CD4-positive, CD25-positive, alpha-beta regulatory T cell (primary cell): ENCODE data around the gene ZNF414. TPM values are rescaled to one million over a fixed set of nuclear protein-coding genes. Genes with fewer than 3 reads are reported as not detected.

Experiments used
- ATAC-seq, 2 donors: fragments of 150-1000 bp; cut with Tn5 transposase; one replicate each; pipeline ENCODE4 v1.10.0; 2021; ENCODE audit warnings: low read depth in 2 of 2, moderate number of reproducible peaks in 2 of 2, moderate library complexity in 1 of 2
- DNase-seq, 3 donors: peaks; one replicate each; pipeline versions ENCODE4 v3.0.0 to v3.0.0-alpha.2; 2012 to 2022; ENCODE audit warnings: mixed read lengths in 1 of 3
- H3K27ac ChIP-seq: one replicate; pipeline ENCODE4 v1.7.0; 2013; ENCODE audit warnings: mild to moderate bottlenecking, low read length; ENCODE audit not compliant: insufficient read depth, poor library complexity, severe bottlenecking
- H3K27me3 ChIP-seq: one replicate; pipeline ENCODE4 v1.7.0; 2013; ENCODE audit warnings: low read length; ENCODE audit not compliant: control insufficient read depth, insufficient read depth
- H3K36me3 ChIP-seq: one replicate; pipeline ENCODE4 v1.7.0; 2013; ENCODE audit warnings: mild to moderate bottlenecking, low read length, moderate library complexity; ENCODE audit not compliant: control insufficient read depth, insufficient read depth
- H3K4me1 ChIP-seq: 2 replicates; pipeline ENCODE4 v1.7.0; 2013; ENCODE audit warnings: mild to moderate bottlenecking, low read length; ENCODE audit not compliant: insufficient read depth, control insufficient read depth, poor library complexity, severe bottlenecking
- H3K4me3 ChIP-seq: one replicate; pipeline ENCODE4 v1.7.0; 2013; ENCODE audit warnings: low read depth, mild to moderate bottlenecking, low read length, moderate library complexity
- H3K9me3 ChIP-seq, 2 experiments: 1 replicate in 1 of 2; 2 replicates in 1 of 2; pipeline ENCODE4 v1.7.0; 2013; ENCODE audit warnings: low read length in 2 of 2, mild to moderate bottlenecking in 1 of 2, moderate library complexity in 1 of 2; ENCODE audit not compliant: control insufficient read depth in 2 of 2
- H3K27ac Mint-ChIP-seq, 3 donors: one replicate each; pipeline ENCODE4 v1.8.0; 2020 to 2022; ENCODE audit warnings: mild to moderate bottlenecking in 3 of 3, mixed read lengths in 3 of 3, moderate library complexity in 2 of 3
- H3K27me3 Mint-ChIP-seq: one replicate; pipeline ENCODE4 v1.8.0; 2022; ENCODE audit warnings: mild to moderate bottlenecking, mixed read lengths
- H3K36me3 Mint-ChIP-seq: one replicate; pipeline ENCODE4 v1.8.0; 2020; ENCODE audit warnings: mixed read lengths
- H3K4me1 Mint-ChIP-seq, 4 donors: one replicate each; pipeline ENCODE4 v1.8.0; 2020 to 2022; ENCODE audit warnings: mixed read lengths in 4 of 4, mild to moderate bottlenecking in 1 of 4
- H3K4me3 Mint-ChIP-seq, 4 donors: one replicate each; pipeline ENCODE4 v1.8.0; 2020 to 2022; ENCODE audit warnings: mild to moderate bottlenecking in 4 of 4, mixed read lengths in 4 of 4, moderate library complexity in 3 of 4
- H3K9me3 Mint-ChIP-seq, 7 donors: one replicate each; pipeline ENCODE4 v1.8.0; 2020 to 2022; ENCODE audit warnings: mixed read lengths in 7 of 7, mild to moderate bottlenecking in 3 of 7, moderate library complexity in 2 of 7
- polyA plus RNA-seq, 4 donors: library from polyadenylated mRNA; unstranded; fragments of 300-500 nt; fragmentation: Illumina TruSeq; gene quantifications; one replicate each; pipeline ENCODE4 v1.2.3, GENCODE V29; 2021
- total RNA-seq: library from RNA; stranded (reverse); gene quantifications from one replicate; pipeline ENCODE4 v1.2.3, GENCODE V29; 2022

Gene ZNF414
- total and polyA plus RNA-seq, 5 donors from 2014 or later: 9.7 to 35.1 (median 12.9) TPM

GRCh38 chr19:8488365-8488764 lies 25.6 kb downstream of the ZNF414 start:
- Histone ChIP-seq H3K4me1 (peaks cover 18% of the 10 kb centered on the region), H3K27ac (no peak overlapping the region), H3K9me3 (no peaks in the 10 kb centered on the region), H3K27me3 (no peaks in the 10 kb centered on the region), H3K36me3 (peaks cover 53% of the 10 kb centered on the region), H3K4me3 (no peak overlapping the region)
- no peak overlapping the region for H3K4me3 Mint-ChIP-seq
- ATAC-seq: no peak
- H3K36me3 Mint-ChIP-seq: peaks cover 32% of the 10 kb centered on the region
- H3K27me3 Mint-ChIP-seq: no peaks in the 10 kb centered on the region
- H3K9me3 Mint-ChIP-seq: peaks cover 0 to 1% (median 0%) of the 10 kb centered on the region in 7 donors
- peaks cover 0 to 35% (median 15%) of the 10 kb centered on the region in 4 donors for H3K4me1 Mint-ChIP-seq
- H3K27ac Mint-ChIP-seq: peak overlapping the region in 2 of 3 donors; percentile 83 to 92
- no peak for DNase-seq

GRCh38 chr19:8487137-8487851 lies 26.7 kb downstream of the ZNF414 start:
- ATAC-seq: peak; percentile 77 to 87
- H3K36me3 Mint-ChIP-seq: peaks cover 41% of the 10 kb centered on the region

GRCh38 chr19:8486661-8487136 lies 27.3 kb downstream of the ZNF414 start:
- peak overlapping the region; percentile 52 for H3K27ac ChIP-seq
- H3K9me3 ChIP-seq: no peaks in the 10 kb centered on the region
- peaks cover 18% of the 10 kb centered on the region for H3K4me1 ChIP-seq
- ATAC-seq (no peak), DNase-seq (no peak)
- peaks cover 5 to 39% (median 23%) of the 10 kb centered on the region in 4 donors for H3K4me1 Mint-ChIP-seq
- peaks cover 67% of the 10 kb centered on the region for H3K36me3 ChIP-seq
- H3K36me3 Mint-ChIP-seq: peaks cover 44% of the 10 kb centered on the region
- peak overlapping the region; percentile 28 to 81 (median 62) for H3K4me3 Mint-ChIP-seq
- H3K27ac Mint-ChIP-seq: peak overlapping the region; percentile 82 to 92 (median 83)
- peaks cover 0 to 1% (median 0%) of the 10 kb centered on the region in 7 donors for H3K9me3 Mint-ChIP-seq
- H3K27me3 Mint-ChIP-seq: no peaks in the 10 kb centered on the region
- H3K4me3 ChIP-seq: no peak overlapping the region
- H3K27me3 ChIP-seq: no peaks in the 10 kb centered on the region

More at GRCh38 chr19:8487137-8487851, 26.7 kb downstream of the ZNF414 start:
- Histone ChIP-seq H3K27ac (peak overlapping the region; percentile 48), H3K9me3 (no peaks in the 10 kb centered on the region), H3K27me3 (no peaks in the 10 kb centered on the region), H3K36me3 (peaks cover 63% of the 10 kb centered on the region), H3K4me1 (peaks cover 18% of the 10 kb centered on the region), H3K4me3 (no peak overlapping the region)
- Mint-ChIP-seq H3K4me1 (peaks cover 5 to 36% (median 22%) of the 10 kb centered on the region in 4 donors), H3K27ac (peak overlapping the region; percentile 82 to 92 (median 83)), H3K4me3 (peak overlapping the region; percentile 28 to 81 (median 58)), H3K27me3 (no peaks in the 10 kb centered on the region), H3K9me3 (peaks cover 0 to 1% (median 0%) of the 10 kb centered on the region in 7 donors)
- DNase-seq: peak; percentile 15 to 86 (median 60)

- Mint-ChIP-seq H3K27ac (peak overlapping the region in 1 of 3 donors; percentile 92), H3K4me3 (peak overlapping the region in 1 of 4 donors; percentile 57), H3K27me3 (no peaks in the 10 kb centered on the region), H3K9me3 (peaks cover 0 to 1% (median 0%) of the 10 kb centered on the region in 7 donors), H3K4me1 (peaks cover 5 to 48% (median 31%) of the 10 kb centered on the region in 4 donors), H3K36me3 (peaks cover 53% of the 10 kb centered on the region)
- Histone ChIP-seq H3K27me3 (no peaks in the 10 kb centered on the region), H3K36me3 (peaks cover 76% of the 10 kb centered on the region), H3K4me1 (peaks cover 18% of the 10 kb centered on the region), H3K4me3 (no peak overlapping the region), H3K27ac (no peak overlapping the region), H3K9me3 (no peaks in the 10 kb centered on the region)
- DNase-seq: no peak
- no peak for ATAC-seq
These were observed 28.2 kb downstream of the ZNF414 start for GRCh38 chr19:8485561-8486371.

GRCh38 chr19:8484331-8484894 lies 29.6 kb downstream of the ZNF414 start:
- no peak overlapping the region for H3K27ac Mint-ChIP-seq
- Histone ChIP-seq H3K36me3 (peaks cover 82% of the 10 kb centered on the region), H3K4me3 (no peak overlapping the region), H3K9me3 (no peaks in the 10 kb centered on the region), H3K27ac (no peak overlapping the region), H3K4me1 (peaks cover 22% of the 10 kb centered on the region), H3K27me3 (no peaks in the 10 kb centered on the region)
- peaks cover 5 to 50% (median 33%) of the 10 kb centered on the region in 4 donors for H3K4me1 Mint-ChIP-seq
- ATAC-seq (no peak), DNase-seq (no peak)
- peaks cover 53% of the 10 kb centered on the region for H3K36me3 Mint-ChIP-seq
- no peaks in the 10 kb centered on the region for H3K27me3 Mint-ChIP-seq
- H3K9me3 Mint-ChIP-seq: peaks cover 0 to under 1% (median 0%) of the 10 kb centered on the region in 7 donors
- H3K4me3 Mint-ChIP-seq: no peak overlapping the region

GRCh38 chr19:8483165-8483564 lies 30.8 kb downstream of the ZNF414 start:
- Mint-ChIP-seq H3K9me3 (no peaks in the 10 kb centered on the region), H3K4me3 (no peak overlapping the region), H3K4me1 (peaks cover 10 to 58% (median 36%) of the 10 kb centered on the region in 4 donors), H3K27ac (peak overlapping the region in 2 of 3 donors; percentile 1 to 17), H3K27me3 (no peaks in the 10 kb centered on the region), H3K36me3 (peaks cover 54% of the 10 kb centered on the region)
- Histone ChIP-seq H3K4me3 (no peak overlapping the region), H3K36me3 (peaks cover 85% of the 10 kb centered on the region), H3K27me3 (no peaks in the 10 kb centered on the region), H3K27ac (no peak overlapping the region), H3K9me3 (no peaks in the 10 kb centered on the region), H3K4me1 (peaks cover 27% of the 10 kb centered on the region)
- ATAC-seq (no peak), DNase-seq (no peak)

GRCh38 chr19:8482696-8483095 lies 31.3 kb downstream of the ZNF414 start:
- Mint-ChIP-seq H3K4me3 (no peak overlapping the region), H3K27ac (peak overlapping the region in 2 of 3 donors; percentile 1 to 17), H3K27me3 (no peaks in the 10 kb centered on the region), H3K9me3 (no peaks in the 10 kb centered on the region), H3K4me1 (peaks cover 13 to 58% (median 34%) of the 10 kb centered on the region in 4 donors), H3K36me3 (peaks cover 54% of the 10 kb centered on the region)
- no peak for ATAC-seq
- DNase-seq: no peak
- Histone ChIP-seq H3K27me3 (no peaks in the 10 kb centered on the region), H3K9me3 (no peaks in the 10 kb centered on the region), H3K36me3 (peaks cover 84% of the 10 kb centered on the region), H3K4me3 (no peak overlapping the region), H3K27ac (no peak overlapping the region), H3K4me1 (peaks cover 22% of the 10 kb centered on the region)
